ENCODE data around the gene PAXX. TPM values are rescaled to one million over a fixed set of nuclear protein-coding genes. Genes with fewer than 3 reads are reported as not detected.

The PAXX gene
- total RNA-seq, 1 donor from 2014 or later, result 8.3 TPM

- Mint-ChIP-seq H3K27ac (ENCODE audit: unreplicated experiment) (no peak overlapping the region), H3K27me3 (ENCODE audit: unreplicated experiment) (peaks cover 2% of the 10 kb centered on the region), H3K4me1 (ENCODE audit: unreplicated experiment) (no peaks in the 10 kb centered on the region), H3K36me3 (ENCODE audit: low read depth, unreplicated experiment) (peaks cover 4% of the 10 kb centered on the region), H3K4me3 (ENCODE audit: unreplicated experiment) (no peak overlapping the region), H3K9me3 (ENCODE audit: unreplicated experiment) (no peaks in the 10 kb centered on the region)
- no peak for DNase-seq (ENCODE audit: low spot score)
- TF ChIP-seq CTCF (IDR thresholded peaks at IDR 0.05; ENCODE audit: unreplicated experiment), result no peak
Observed at GRCh38 chr9:137037035-137037434, 44.8 kb downstream of the PAXX start.

- Mint-ChIP-seq H3K4me3 (ENCODE audit: unreplicated experiment) (no peak overlapping the region), H3K4me1 (ENCODE audit: unreplicated experiment) (no peaks in the 10 kb centered on the region), H3K27ac (ENCODE audit: unreplicated experiment) (no peak overlapping the region), H3K27me3 (ENCODE audit: unreplicated experiment) (peaks cover 2% of the 10 kb centered on the region), H3K36me3 (ENCODE audit: low read depth, unreplicated experiment) (peaks cover 4% of the 10 kb centered on the region), H3K9me3 (ENCODE audit: unreplicated experiment) (no peaks in the 10 kb centered on the region)
- DNase-seq (ENCODE audit: low spot score), result no peak
- TF ChIP-seq CTCF (IDR thresholded peaks at IDR 0.05; ENCODE audit: unreplicated experiment), result no peak
Observed at GRCh38 chr9:137037483-137037882, 45.3 kb downstream of the PAXX start.

- Mint-ChIP-seq H3K4me3 (ENCODE audit: unreplicated experiment) (no peak overlapping the region), H3K9me3 (ENCODE audit: unreplicated experiment) (no peaks in the 10 kb centered on the region), H3K4me1 (ENCODE audit: unreplicated experiment) (no peaks in the 10 kb centered on the region), H3K27ac (ENCODE audit: unreplicated experiment) (no peak overlapping the region), H3K36me3 (ENCODE audit: low read depth, unreplicated experiment) (peaks cover 4% of the 10 kb centered on the region), H3K27me3 (ENCODE audit: unreplicated experiment) (peaks cover 2% of the 10 kb centered on the region)
- DNase-seq (ENCODE audit: low spot score), result no peak
- no peak for TF ChIP-seq CTCF (IDR thresholded peaks at IDR 0.05; ENCODE audit: unreplicated experiment)
Observed at GRCh38 chr9:137038916-137039315, 46.7 kb downstream of the PAXX start.

GRCh38 chr9:137039611-137040366 is 47.6 kb downstream of the PAXX start:
- DNase-seq (ENCODE audit: low spot score), result no peak
- Mint-ChIP-seq H3K9me3 (ENCODE audit: unreplicated experiment) (no peaks in the 10 kb centered on the region), H3K27me3 (ENCODE audit: unreplicated experiment) (peaks cover 3% of the 10 kb centered on the region), H3K4me1 (ENCODE audit: unreplicated experiment) (peaks cover 2% of the 10 kb centered on the region), H3K27ac (ENCODE audit: unreplicated experiment) (no peak overlapping the region), H3K4me3 (ENCODE audit: unreplicated experiment) (no peak overlapping the region), H3K36me3 (ENCODE audit: low read depth, unreplicated experiment) (peaks cover 4% of the 10 kb centered on the region)
- TF ChIP-seq CTCF (IDR thresholded peaks at IDR 0.05; ENCODE audit: unreplicated experiment), result no peak

- no peak for DNase-seq (ENCODE audit: low spot score)
- Mint-ChIP-seq H3K4me1 (ENCODE audit: unreplicated experiment) (peaks cover 4% of the 10 kb centered on the region), H3K4me3 (ENCODE audit: unreplicated experiment) (no peak overlapping the region), H3K27ac (ENCODE audit: unreplicated experiment) (no peak overlapping the region), H3K36me3 (ENCODE audit: low read depth, unreplicated experiment) (peaks cover 4% of the 10 kb centered on the region), H3K27me3 (ENCODE audit: unreplicated experiment) (peaks cover 3% of the 10 kb centered on the region), H3K9me3 (ENCODE audit: unreplicated experiment) (no peaks in the 10 kb centered on the region)
- no peak for TF ChIP-seq CTCF (IDR thresholded peaks at IDR 0.05; ENCODE audit: unreplicated experiment)
Observed at GRCh38 chr9:137040568-137040967, 48.3 kb downstream of the PAXX start.

Measured in endothelial cell (in vitro differentiated cells).